Mononuclear cell (primary cell): ENCODE data around the gene SLC39A11. TPM values are rescaled to one million over a fixed set of nuclear protein-coding genes. Genes with fewer than 3 reads are reported as not detected.

ENCODE experiments used
- H3K27me3 ChIP-seq: 2 replicates; pipeline ENCODE4 v1.6.0; 2011; ENCODE audit warnings: low read length, control low read depth; ENCODE audit not compliant: insufficient read depth
- H3K4me1 ChIP-seq: 2 replicates; pipeline ENCODE4 v1.5.1; 2011; ENCODE audit warnings: mild to moderate bottlenecking, low read length, control low read depth; ENCODE audit not compliant: insufficient read depth
- H3K4me3 ChIP-seq: 2 replicates; pipeline ENCODE4 v1.5.1; 2011; ENCODE audit warnings: mild to moderate bottlenecking, low read length, moderate library complexity
- H3K9me3 ChIP-seq: 2 replicates; pipeline ENCODE4 v1.5.1; 2011; ENCODE audit warnings: low read depth, mild to moderate bottlenecking, control low read depth, low read length
- total RNA-seq: library from RNA; depleted of rRNA; stranded (reverse); fragments of >200 nt; gene quantifications from one replicate; pipeline ENCODE4 v1.2.3, GENCODE V29; 2012

Gene SLC39A11
- total RNA-seq, 1 donor, result 14.4 TPM

DNA sequence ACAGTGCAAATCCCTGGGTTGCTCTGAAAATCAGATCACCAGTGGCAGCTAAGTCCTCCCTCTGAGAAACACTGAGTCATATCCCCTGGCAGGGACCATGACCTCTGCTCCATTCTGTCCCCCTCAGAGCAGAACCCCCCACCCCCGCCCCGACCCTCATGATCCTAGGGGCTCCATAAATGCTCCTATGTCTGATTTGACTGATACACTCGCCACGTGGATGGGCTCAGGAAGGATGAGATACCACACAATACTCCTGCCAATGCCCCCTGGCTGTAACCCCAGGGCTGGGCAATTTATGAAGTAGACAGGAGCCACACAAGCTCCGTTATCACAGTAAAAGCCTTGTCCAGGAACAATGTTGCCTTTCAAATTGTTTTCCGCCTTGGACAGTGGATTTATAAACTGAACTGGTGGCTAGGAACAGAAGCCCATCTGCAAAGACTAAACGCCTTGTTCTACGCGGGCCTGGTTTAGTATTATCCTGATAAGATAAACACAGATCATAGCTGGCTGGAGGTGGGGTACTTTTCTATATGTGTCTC, 394.8 kb downstream of the SLC39A11 start:
- no peaks in the 10 kb centered on the region for H3K27me3 ChIP-seq

DNA sequence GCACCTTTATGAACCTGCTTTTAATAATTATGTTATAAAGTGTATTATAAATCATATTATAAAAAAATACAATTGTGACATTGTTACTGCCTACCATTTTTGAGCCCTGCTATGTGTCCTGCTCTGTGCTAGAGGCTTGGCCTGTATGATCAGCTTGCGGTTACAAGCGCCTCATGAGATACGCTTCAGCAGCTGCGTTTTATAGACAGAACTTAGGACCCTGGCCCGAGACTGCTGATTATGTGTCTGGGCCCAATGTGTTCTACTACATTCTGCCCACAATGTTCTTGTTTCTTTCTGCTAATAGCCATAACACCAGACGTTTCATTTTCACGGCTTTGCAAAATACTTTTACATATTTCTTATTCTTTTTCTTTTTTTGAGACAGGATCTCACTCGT, 395.8 kb downstream of the SLC39A11 start:
- Histone ChIP-seq H3K9me3 (no peaks in the 10 kb centered on the region), H3K4me1 (no peaks in the 10 kb centered on the region)

More for the DNA sequence above, 394.8 kb downstream of the SLC39A11 start:
- Histone ChIP-seq H3K9me3 (no peaks in the 10 kb centered on the region), H3K4me3 (no peak overlapping the region), H3K4me1 (no peaks in the 10 kb centered on the region)

DNA sequence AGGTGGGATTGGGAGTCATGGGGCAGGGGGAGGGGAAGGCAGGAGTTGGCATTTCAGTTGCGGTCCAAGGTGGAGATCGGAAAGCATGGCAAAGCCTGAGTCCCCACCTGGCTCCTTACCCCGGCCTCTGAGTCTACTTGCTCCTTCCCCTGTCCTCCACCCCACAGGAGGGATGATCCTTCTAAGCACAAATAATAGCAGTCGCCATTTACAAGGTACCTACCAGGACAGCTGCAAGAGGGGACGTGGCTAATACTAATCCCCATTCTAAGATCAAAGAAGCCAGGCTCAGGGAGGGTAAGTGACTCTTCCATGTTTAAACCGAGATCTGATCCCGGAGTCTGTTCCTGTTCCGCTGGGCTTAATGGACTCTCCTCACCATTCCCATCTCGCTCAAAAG, 396.3 kb downstream of the SLC39A11 start:
- Histone ChIP-seq H3K4me3 (no peak overlapping the region), H3K27me3 (no peaks in the 10 kb centered on the region), H3K9me3 (no peaks in the 10 kb centered on the region), H3K4me1 (no peaks in the 10 kb centered on the region)

More for the DNA sequence above, 395.8 kb downstream of the SLC39A11 start:
- H3K27me3 ChIP-seq, result no peaks in the 10 kb centered on the region
- H3K4me3 ChIP-seq, result no peak overlapping the region

DNA sequence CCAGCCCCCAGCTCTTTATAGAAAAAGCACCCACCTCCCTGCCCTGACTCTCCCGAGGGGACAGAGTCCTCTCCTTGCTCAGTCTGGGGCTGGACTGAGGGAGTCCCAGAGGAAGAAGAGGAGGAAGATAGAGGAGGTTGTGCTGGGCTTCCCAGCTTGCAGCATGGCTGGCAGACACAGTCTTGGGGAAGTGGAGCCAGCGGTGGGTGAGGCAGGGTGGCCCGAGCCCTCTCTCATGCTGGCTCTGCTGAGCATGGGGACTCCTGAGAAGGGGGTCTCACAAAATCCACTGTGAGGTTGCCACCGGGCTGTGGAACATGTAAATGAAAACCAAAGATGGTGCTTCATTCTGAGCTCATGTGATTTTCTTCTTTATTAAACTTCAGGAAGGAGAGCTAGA, 398.5 kb downstream of the SLC39A11 start:
- no peaks in the 10 kb centered on the region for H3K4me1 ChIP-seq
- no peaks in the 10 kb centered on the region for H3K27me3 ChIP-seq
- no peaks in the 10 kb centered on the region for H3K9me3 ChIP-seq
- no peak overlapping the region for H3K4me3 ChIP-seq

DNA sequence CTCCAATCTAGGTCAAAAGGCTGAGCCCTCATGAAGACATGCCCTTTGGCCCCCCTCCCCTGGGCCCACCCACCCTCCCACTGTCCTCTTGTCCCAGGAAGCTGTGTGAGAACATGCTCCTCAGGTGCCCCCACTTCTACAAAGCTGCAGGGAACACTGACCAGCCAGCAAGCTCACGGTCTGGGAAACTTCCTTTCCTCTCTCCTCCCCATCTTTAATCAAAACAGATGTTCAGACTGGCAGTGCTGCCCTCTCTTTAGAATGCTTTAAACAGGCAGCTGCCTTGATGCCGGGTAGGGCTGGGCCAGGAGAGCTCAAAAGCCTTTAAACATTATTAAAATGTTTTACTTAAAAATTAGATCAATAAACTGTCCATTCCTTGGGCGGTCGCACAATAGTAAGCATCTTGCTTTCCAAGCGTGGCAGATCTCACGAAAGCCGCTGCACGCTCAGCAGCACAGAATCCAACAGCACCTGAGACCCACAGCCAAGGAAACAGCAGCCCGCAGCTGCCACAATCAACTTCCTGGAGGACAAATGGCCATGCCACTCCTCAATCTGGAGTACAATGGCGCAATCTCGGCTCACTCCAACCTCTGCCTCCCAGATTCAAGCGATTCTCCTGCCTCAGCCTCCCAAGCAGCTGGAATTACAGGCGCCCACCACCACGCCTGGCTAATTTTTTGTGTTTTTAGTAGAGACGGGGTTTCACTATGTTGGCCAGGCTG, 399.2 kb downstream of the SLC39A11 start:
- no peaks in the 10 kb centered on the region for H3K9me3 ChIP-seq
- H3K4me1 ChIP-seq, result no peaks in the 10 kb centered on the region
- no peak overlapping the region for H3K4me3 ChIP-seq
- H3K27me3 ChIP-seq, result no peaks in the 10 kb centered on the region

DNA sequence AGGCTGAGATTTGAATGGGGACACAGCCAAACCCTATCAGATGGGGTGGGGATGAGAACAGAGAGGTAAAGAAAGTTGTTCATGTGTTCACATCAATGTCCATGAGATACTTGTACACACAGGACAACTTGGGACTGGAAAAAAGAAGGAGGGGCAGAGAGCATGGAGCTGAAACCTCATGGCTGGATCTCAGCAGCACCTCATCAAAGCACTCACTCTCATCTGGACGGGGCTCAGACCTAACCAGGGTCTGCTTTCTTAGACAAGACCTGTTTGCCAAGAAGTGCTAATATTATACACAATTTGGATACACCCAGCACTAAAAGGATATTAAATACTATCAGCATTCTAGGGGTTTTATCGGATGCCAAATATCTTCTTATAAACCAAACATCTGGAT, 399.8 kb downstream of the SLC39A11 start:
- H3K4me1 ChIP-seq, result no peaks in the 10 kb centered on the region
- H3K27me3 ChIP-seq, result no peaks in the 10 kb centered on the region
- no peak overlapping the region for H3K4me3 ChIP-seq
- no peaks in the 10 kb centered on the region for H3K9me3 ChIP-seq

DNA sequence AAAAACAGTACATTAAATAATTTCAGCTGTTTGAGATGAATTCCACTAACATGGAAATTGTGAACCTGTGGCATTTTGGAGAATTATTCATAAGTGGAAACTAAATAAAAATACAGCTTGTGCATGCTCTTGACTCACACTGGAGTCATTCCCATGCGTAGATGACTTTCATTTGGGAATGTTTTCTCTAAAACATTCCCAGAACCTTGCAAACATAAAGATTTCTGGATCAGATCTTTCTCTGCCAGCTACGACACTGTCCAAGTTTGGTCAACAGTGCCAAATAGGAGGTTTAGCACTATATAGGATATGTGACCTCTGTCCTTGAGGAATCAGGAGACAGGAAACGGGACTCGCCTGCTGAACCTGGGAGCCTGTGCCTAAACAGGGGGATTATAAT, 400.9 kb downstream of the SLC39A11 start:
- Histone ChIP-seq H3K27me3 (no peaks in the 10 kb centered on the region), H3K4me1 (no peaks in the 10 kb centered on the region), H3K4me3 (no peak overlapping the region), H3K9me3 (no peaks in the 10 kb centered on the region)

DNA sequence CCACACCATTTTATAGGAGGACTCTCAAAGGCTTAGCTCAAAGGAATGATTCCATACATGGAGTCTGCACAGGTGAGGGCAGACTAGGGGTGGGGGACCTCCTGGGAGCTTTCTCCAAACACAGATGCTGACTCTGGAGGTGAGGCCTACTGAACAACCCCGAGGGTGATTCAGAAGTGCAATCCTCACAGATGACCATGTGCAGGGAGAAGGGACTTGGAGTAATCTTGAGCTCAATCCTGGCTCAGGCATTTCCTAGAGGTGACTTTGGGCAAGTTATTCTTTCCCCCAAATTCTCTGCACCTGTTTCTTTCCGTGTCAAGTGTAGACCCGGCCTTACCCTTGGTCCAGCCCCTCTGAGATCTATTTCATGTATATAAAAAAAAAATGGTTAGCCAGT, 401.5 kb downstream of the SLC39A11 start:
- H3K27me3 ChIP-seq, result no peaks in the 10 kb centered on the region

DNA sequence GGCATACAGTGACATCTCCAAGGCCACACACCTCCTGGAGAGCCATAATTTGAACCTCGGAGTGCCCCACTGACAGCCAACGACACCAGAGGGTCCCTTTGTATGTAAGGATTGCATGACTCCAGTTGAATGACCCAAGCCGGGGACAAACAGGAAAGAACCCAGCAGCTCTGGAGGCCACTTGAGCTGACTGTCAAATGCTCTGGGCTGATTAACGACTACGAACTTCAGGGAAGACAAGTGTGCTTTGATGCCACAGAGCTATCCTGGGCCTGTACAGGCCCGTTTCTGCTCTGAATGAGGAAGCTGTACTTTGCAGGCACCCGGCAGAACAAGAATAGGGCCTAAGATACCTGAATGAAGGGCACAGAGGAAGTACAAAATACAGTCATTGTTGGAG, 404.6 kb downstream of the SLC39A11 start:
- Histone ChIP-seq H3K9me3 (no peaks in the 10 kb centered on the region), H3K4me1 (no peaks in the 10 kb centered on the region), H3K27me3 (no peaks in the 10 kb centered on the region), H3K4me3 (no peak overlapping the region)

More for the DNA sequence above, 401.5 kb downstream of the SLC39A11 start:
- Histone ChIP-seq H3K4me3 (no peak overlapping the region), H3K4me1 (no peaks in the 10 kb centered on the region), H3K9me3 (no peaks in the 10 kb centered on the region)

DNA sequence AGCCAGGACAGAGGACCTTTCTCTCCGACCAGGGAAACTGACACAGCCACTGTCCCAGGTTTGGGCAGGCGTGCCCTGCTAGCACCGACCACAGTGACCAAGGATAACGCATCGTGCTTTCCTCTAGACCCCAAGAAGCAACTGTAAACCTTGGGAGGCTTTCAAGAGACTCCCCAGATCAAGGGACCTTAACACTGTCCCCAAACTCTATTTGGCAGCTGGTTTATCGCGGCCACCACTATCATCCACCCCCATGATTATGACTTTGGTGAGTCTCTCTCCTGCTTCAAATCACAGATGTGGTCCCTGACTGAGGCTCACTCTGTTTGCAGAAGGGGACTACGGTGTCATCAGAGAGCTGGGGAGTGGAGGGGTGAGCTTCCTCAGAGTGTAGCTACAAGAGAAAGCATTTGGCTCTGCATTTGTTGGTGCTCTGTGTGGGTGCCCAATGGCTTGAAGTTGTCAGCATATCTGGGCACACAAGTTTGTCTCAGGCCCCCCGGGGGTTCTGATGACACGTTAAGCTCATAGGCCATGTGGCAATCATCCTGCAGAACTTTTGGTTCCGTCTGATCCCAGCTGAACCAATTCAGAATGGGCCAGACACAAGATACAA, 408.0 kb downstream of the SLC39A11 start:
- no peaks in the 10 kb centered on the region for H3K9me3 ChIP-seq
- no peak overlapping the region for H3K4me3 ChIP-seq
- H3K27me3 ChIP-seq, result no peaks in the 10 kb centered on the region
- H3K4me1 ChIP-seq, result no peaks in the 10 kb centered on the region

DNA sequence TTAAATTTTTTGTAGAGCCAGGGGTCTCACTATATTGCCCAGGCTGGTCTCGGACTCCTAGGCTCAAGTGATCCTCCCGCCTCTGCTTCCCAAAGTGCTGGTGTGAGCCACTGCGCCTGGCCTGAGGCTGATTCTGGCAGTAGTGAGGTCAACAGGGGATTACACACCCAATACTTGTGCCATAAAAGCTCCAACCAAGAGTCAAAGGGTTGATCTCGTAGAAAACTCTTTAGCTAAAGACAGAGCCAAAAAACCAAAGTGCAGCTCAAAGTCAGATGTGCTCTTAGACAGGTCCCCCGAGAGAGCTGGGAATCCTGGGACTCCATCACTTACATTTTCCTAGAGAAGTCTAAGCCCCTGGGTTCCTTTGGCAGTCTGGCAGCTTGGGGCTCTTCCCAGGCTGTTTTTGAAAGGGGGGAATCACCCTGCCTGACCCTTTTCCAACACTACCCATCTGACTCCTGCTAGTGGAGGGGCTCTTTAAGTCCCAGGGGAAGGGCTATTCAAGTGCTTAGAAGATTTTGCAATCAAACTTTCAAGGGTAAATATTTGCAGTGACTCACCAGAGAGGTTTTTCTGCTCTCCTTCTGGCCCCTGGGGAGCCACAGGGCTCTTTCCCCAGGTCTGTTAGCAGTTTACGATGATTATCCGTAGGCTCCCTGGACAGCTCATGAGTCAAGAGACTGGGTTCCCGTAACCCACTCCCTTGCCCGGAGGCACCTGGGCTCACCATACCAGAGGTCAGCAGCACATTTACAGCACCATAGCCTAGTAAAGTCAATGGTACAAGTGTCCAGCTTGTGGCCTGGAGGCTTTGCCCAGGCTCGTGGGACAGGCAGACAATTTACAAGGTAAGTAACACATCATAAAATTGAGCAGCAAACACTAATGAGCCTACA, 408.7 kb downstream of the SLC39A11 start:
- Histone ChIP-seq H3K9me3 (no peaks in the 10 kb centered on the region), H3K27me3 (no peaks in the 10 kb centered on the region), H3K4me3 (no peak overlapping the region), H3K4me1 (no peaks in the 10 kb centered on the region)

DNA sequence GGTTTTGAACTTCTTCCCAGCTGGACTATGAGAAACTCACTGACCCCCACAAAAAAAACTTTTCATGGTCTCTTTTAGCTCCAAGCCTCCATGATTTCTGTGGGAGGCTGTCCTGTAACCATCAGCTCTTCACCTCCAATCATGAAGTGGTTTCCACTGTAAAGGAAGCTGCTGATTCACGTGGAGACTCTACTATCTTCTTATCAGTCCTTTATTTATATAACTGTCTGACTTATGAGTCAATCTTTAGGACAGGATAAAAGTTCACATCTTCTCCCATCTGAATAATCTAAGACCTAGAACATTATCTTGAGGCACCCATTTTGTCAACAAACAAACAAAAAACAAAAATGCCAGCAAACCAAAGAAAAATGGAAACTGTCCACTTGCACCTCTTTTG, 409.9 kb downstream of the SLC39A11 start:
- Histone ChIP-seq H3K4me1 (no peaks in the 10 kb centered on the region), H3K27me3 (no peaks in the 10 kb centered on the region), H3K9me3 (no peaks in the 10 kb centered on the region), H3K4me3 (no peak overlapping the region)

DNA sequence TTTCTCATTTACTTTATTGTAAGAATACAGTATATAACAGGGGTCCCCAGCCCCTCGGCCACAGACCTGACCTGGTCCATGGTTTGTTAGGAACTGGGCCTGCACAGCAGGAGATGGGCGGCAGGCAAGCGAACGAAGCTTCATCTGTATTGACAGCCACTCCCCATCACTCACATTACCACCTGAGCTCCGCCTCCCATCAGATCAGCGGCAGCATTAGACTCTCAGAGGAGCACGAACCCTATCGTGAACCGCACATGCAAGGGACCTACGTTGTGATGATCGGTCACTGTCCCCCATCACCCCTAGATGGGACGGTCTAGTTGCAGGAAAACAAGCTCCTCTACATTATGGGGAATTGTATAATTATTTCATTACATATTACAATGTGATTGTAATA, 410.6 kb downstream of the SLC39A11 start:
- H3K9me3 ChIP-seq, result no peaks in the 10 kb centered on the region
- H3K4me1 ChIP-seq, result no peaks in the 10 kb centered on the region
- no peaks in the 10 kb centered on the region for H3K27me3 ChIP-seq
- no peak overlapping the region for H3K4me3 ChIP-seq

DNA sequence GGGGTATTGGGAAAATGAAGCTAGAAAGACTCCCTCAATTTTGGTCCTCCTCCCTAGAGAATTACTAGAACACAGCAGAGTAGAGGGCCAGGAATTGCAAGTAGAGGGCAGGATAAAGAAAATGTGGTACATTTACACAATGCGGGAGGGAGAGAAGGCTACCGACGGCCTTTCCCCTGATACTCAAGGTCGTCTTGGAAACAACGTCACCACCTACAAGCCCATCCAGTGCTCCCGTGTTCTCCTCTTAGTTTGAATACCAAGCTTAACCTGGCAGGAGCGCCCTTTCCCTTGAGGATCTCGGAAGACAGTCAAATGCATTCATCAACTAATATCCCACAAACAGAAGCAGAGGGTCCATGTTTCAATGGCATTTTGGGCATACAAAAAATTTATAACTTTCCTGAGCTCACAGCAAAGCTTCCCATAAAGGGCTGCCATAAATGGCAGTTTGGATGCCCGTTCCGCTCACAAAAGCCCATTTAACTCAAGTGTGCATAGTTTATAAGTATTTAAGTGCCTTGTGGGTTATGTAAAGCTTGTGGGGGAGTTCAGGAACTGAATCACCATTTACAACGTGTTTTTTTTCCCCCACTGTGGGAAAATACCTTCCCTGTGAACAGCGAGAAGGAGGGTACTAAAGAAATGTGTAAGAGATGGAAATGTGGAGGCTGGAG, 414.6 kb downstream of the SLC39A11 start:
- no peak overlapping the region for H3K4me3 ChIP-seq
- no peaks in the 10 kb centered on the region for H3K27me3 ChIP-seq
- H3K9me3 ChIP-seq, result no peaks in the 10 kb centered on the region
- H3K4me1 ChIP-seq, result no peaks in the 10 kb centered on the region
